GM12878 (cell line): ENCODE measurements around the gene VIPR2. TPM values are rescaled to one million over a fixed set of nuclear protein-coding genes. Genes with fewer than 3 reads are reported as not detected.

Experiments used
- ATAC-seq: fragments of 200-7000 bp; cut with Tn5 transposase; 3 replicates; pipeline ENCODE4 v1.9.1; 2020; ENCODE audit warnings: mild to moderate bottlenecking, moderate library complexity
- BruUV-seq: library from RNA; stranded (reverse); fragments of 400-500 nt; replicated peaks from 2 replicates; lab custom pipeline; 2021; lab: Mats Ljungman, UMichigan
- CTCF ChIA-PET: fragments of 300-600 bp; sonication (Branson Sonifier 250); formaldehyde crosslinking; extraction: SDS; loops from one replicate; lab custom pipeline; 2021; ENCODE audit warnings: inconsistent platforms; lab: Yijun Ruan, JAX
- POLR2A ChIA-PET: fragments of 350-600 bp; formaldehyde crosslinking; extraction: SDS; loops from one replicate; lab custom pipeline; 2021; ENCODE audit warnings: inconsistent platforms; lab: Charles Lee
- RAD21 ChIA-PET: fragments of 300-600 bp; sonication (Branson Sonifier 250); formaldehyde crosslinking; loops from one replicate; lab custom pipeline; 2023; ENCODE audit warnings: antibody characterized with exemption; ENCODE audit not compliant: unreplicated experiment; lab: Charles Lee
- SMC1A ChIA-PET: fragments of 300-600 bp; sonication (Branson Sonifier 250); formaldehyde crosslinking; loops from one replicate; lab custom pipeline; 2023; ENCODE audit not compliant: unreplicated experiment, uncharacterized antibody; lab: Charles Lee
- DNase-seq: peaks from one replicate; pipeline ENCODE4 v3.0.0-alpha.2; 2011; ENCODE audit warnings: low read depth, low spot score
- FAIRE-seq: peaks from 3 replicates; lab custom pipeline; 2011; peaks lifted over from hg19 to GRCh38; lab: Jason Lieb, UNC
- H2AFZ ChIP-seq: 2 replicates; pipeline ENCODE4 v1.6.0; 2011; ENCODE audit warnings: low read depth, low read length, control low read depth; ENCODE audit not compliant: control insufficient read depth
- H3K27ac ChIP-seq: 2 replicates; pipeline ENCODE4 v1.5.1; 2011; ENCODE audit warnings: control low read depth; ENCODE audit not compliant: control insufficient read depth, insufficient read depth
- H3K27me3 ChIP-seq, 2 experiments: replicated peaks in 1 of 2; 2 replicates each; pipeline versions ENCODE4 v1.6.0 to v1.6.1; 2011; ENCODE audit warnings: low read length in 1 of 2; ENCODE audit not compliant: control insufficient read depth in 2 of 2, insufficient read depth in 2 of 2
- H3K36me3 ChIP-seq, 2 experiments: 2 replicates each; pipeline ENCODE4 v1.5.1; 2011; ENCODE audit warnings: low read length in 1 of 2; ENCODE audit not compliant: control insufficient read depth in 2 of 2, insufficient read depth in 2 of 2
- H3K4me1 ChIP-seq: 2 replicates; pipeline ENCODE4 v1.6.1; 2011; ENCODE audit warnings: mild to moderate bottlenecking, low read length, moderate library complexity, mixed read lengths; ENCODE audit not compliant: control insufficient read depth, insufficient read depth
- H3K4me2 ChIP-seq: 2 replicates; pipeline ENCODE4 v1.6.0; 2011; ENCODE audit warnings: control low read depth; ENCODE audit not compliant: control insufficient read depth, insufficient read depth
- H3K4me3 ChIP-seq: fragments of 200-600 bp; sonication (generic); 2 replicates; pipeline ENCODE4 v1.5.1; 2016
- H3K79me2 ChIP-seq: 2 replicates; pipeline ENCODE4 v1.6.0; 2011; ENCODE audit warnings: low read length; ENCODE audit not compliant: control insufficient read depth, insufficient read depth
- H3K9ac ChIP-seq: 2 replicates; pipeline ENCODE4 v1.8.0; 2011; ENCODE audit warnings: low read length, control low read depth, mixed read lengths; ENCODE audit not compliant: control insufficient read depth, insufficient read depth
- H3K9me3 ChIP-seq: replicated peaks from 3 replicates; pipeline ENCODE4 v1.5.1; 2011; ENCODE audit warnings: mild to moderate bottlenecking, low read length; ENCODE audit not compliant: control insufficient read depth, insufficient read depth
- H4K20me1 ChIP-seq: 2 replicates; pipeline ENCODE4 v1.6.0; 2011; ENCODE audit not compliant: control insufficient read depth, insufficient read depth
- ATF3 ChIP-seq: IDR thresholded peaks from 2 replicates; pipeline ENCODE4 v1.6.1; 2011; ENCODE audit warnings: low read depth, mild to moderate bottlenecking, low read length, moderate library complexity, borderline replicate concordance; ENCODE audit errors: extremely low read depth
- BCL3 ChIP-seq: IDR thresholded peaks from 2 replicates; pipeline ENCODE4 v1.6.1; 2011; ENCODE audit warnings: borderline replicate concordance, low read depth, mild to moderate bottlenecking, moderate library complexity, low read length; ENCODE audit not compliant: insufficient read depth, poor library complexity, severe bottlenecking
- BHLHE40 ChIP-seq, 2 experiments: fragments of 450-650 bp in 1 of 2; IDR thresholded peaks; 2 replicates each; pipeline ENCODE4 v1.6.1; 2011 to 2017; ENCODE audit warnings: low read depth in 2 of 2, borderline replicate concordance in 1 of 2, improper control_type of control experiment in 1 of 2, low read length in 1 of 2, mild to moderate bottlenecking in 1 of 2
- CBX3 ChIP-seq: fragments of 200-600 bp; sonication (generic); IDR thresholded peaks from 2 replicates; pipeline ENCODE4 v1.6.1; 2016; ENCODE audit warnings: low read depth, borderline replicate concordance
- LARP7 ChIP-seq: fragments of 450-650 bp; IDR thresholded peaks from 2 replicates; pipeline ENCODE4 v1.6.1; 2017; ENCODE audit warnings: mild to moderate bottlenecking
- NBN ChIP-seq: fragments of 450-650 bp; IDR thresholded peaks from 2 replicates; pipeline ENCODE4 v1.6.1; 2016
- POLR2AphosphoS2 ChIP-seq: IDR thresholded peaks from 2 replicates; pipeline ENCODE4 v1.6.1; 2011; ENCODE audit warnings: low read depth, mild to moderate bottlenecking, low read length, improper control_type of control experiment, moderate library complexity
- RELB ChIP-seq: fragments of 450-650 bp; IDR thresholded peaks from 2 replicates; pipeline ENCODE4 v1.6.1; 2017; ENCODE audit warnings: low read depth, mild to moderate bottlenecking, moderate library complexity
- SIX5 ChIP-seq: IDR thresholded peaks from 2 replicates; pipeline ENCODE4 v1.6.1; 2011; ENCODE audit warnings: mild to moderate bottlenecking, low read depth, low read length, moderate library complexity; ENCODE audit not compliant: severe bottlenecking
- SMC3 ChIP-seq: IDR thresholded peaks from 2 replicates; pipeline ENCODE4 v1.6.1; 2011; ENCODE audit warnings: low read length, improper control_type of control experiment, borderline replicate concordance
- STAT3 ChIP-seq: IDR thresholded peaks from 2 replicates; pipeline ENCODE4 v1.6.1; 2011; ENCODE audit warnings: low read depth, low read length, improper control_type of control experiment
- ZNF207 ChIP-seq: fragments of 450-650 bp; IDR thresholded peaks from 2 replicates; pipeline ENCODE4 v1.6.1; 2014; ENCODE audit warnings: antibody characterized with exemption, mild to moderate bottlenecking, borderline replicate concordance
- ZNF217 ChIP-seq: fragments of 450-650 bp; IDR thresholded peaks from 2 replicates; pipeline ENCODE4 v1.6.1; 2017; ENCODE audit warnings: antibody characterized with exemption, mild to moderate bottlenecking
- ZNF274 ChIP-seq: IDR thresholded peaks from one replicate; pipeline ENCODE4 v1.8.0; 2011; ENCODE audit not compliant: insufficient read length, insufficient read depth
- ZSCAN29 ChIP-seq: fragments of 450-650 bp; IDR thresholded peaks from 2 replicates; pipeline ENCODE4 v1.6.1; 2017; ENCODE audit warnings: mild to moderate bottlenecking, moderate library complexity
- WGBS: methylation state at CpG from one replicate; pipeline ENCODE4 v1.1.6; 2016; ENCODE audit warnings: low lambda C conversion rate; ENCODE audit not compliant: insufficient replicate concordance, insufficient coverage; ENCODE audit errors: missing lambda C conversion rate; 5-methylcytosine and 5-hydroxymethylcytosine counted together
- in situ Hi-C: fragments of 300-500 bp; cut with MboI; formaldehyde crosslinking; loops from 9 replicates; pipeline ENCODE4 v1.14.3; 2018; ENCODE audit warnings: mixed read lengths
- intact Hi-C: fragments of 100-400 bp; cut with micrococcal nuclease; formaldehyde crosslinking; loops from one replicate; pipeline ENCODE4 v1.14.2; 2022; ENCODE audit not compliant: unreplicated experiment
- polyA plus RNA-seq, 11 experiments: library from polyadenylated mRNA; depleted of rRNA in 4 of 11; unstranded in 6 of 11; stranded (reverse) in 5 of 11; fragments of >200 nt; fragmentation: Nextera tagmentation in 4 of 11; fragmentation: Illumina TruSeq in 1 of 11; extraction: Ambion mirVana in 4 of 11; extraction: Trizol in 1 of 11; gene quantifications; 1 replicate in 1 of 11; 2 replicates in 10 of 11; pipeline versions ENCODE4 v1.2.1 to v1.2.3, GENCODE V29; 2011 to 2016; ENCODE audit warnings: inconsistent platforms in 2 of 11, missing spikeins in 2 of 11, low read depth in 1 of 11
- total RNA-seq, 4 experiments: library from RNA; depleted of rRNA in 3 of 4; stranded (reverse); fragments of >200 nt in 3 of 4; fragmentation: Illumina TruSeq in 1 of 4; extraction: Trizol in 1 of 4; gene quantifications; 2 replicates each; pipeline versions ENCODE4 v1.2.1 to v1.2.3, GENCODE V29; 2013 to 2021

VIPR2 gene
- total and polyA plus RNA-seq, 10 of the 15 experiments (the other 5 are each of a cell fraction or from before 2014, with no cell fraction given): not detected

GRCh38 chr7:159022238-159022993 is 122.3 kb downstream of the VIPR2 start:
- ChIA-PET SMC1A (no interaction called here), POLR2A (no interaction called here), CTCF (no interaction called here), RAD21 (no interaction called here)
- no peaks in the 10 kb centered on the region for H3K27me3 ChIP-seq
- H3K4me2 ChIP-seq: no peak overlapping the region
- in situ Hi-C loops: no loop called here
- H2AFZ ChIP-seq: no peak overlapping the region
- no peak for ATAC-seq
- 58% methylated on average over 20 of the region's 20 CpGs for WGBS
- intact Hi-C loops: no loop called here
- BruUV-seq: no TSS peak
- DNase-seq: no peak
- FAIRE-seq: no peak
- H3K27ac ChIP-seq: no peak overlapping the region
- no peaks in the 10 kb centered on the region for H3K79me2 ChIP-seq
- H3K36me3 ChIP-seq: no peaks in the 10 kb centered on the region
- no peaks in the 10 kb centered on the region; the same call in 2 of the 3 replicates for H3K9me3 ChIP-seq
- H3K4me3 ChIP-seq: no peak overlapping the region
- TF ChIP-seq POLR2AphosphoS2 (no peak), ZSCAN29 (no peak), SMC3 (no peak), ZNF207 (no peak), NBN (no peak)
- H3K9ac ChIP-seq: no peak overlapping the region
- H4K20me1 ChIP-seq: no peaks in the 10 kb centered on the region
- H3K4me1 ChIP-seq: no peaks in the 10 kb centered on the region

- H4K20me1 ChIP-seq: no peaks in the 10 kb centered on the region
- H3K27ac ChIP-seq: no peak overlapping the region
- 2% methylated on average over 6 of the region's 6 CpGs for WGBS
- H3K79me2 ChIP-seq: no peaks in the 10 kb centered on the region
- no peak overlapping the region for H3K4me2 ChIP-seq
- DNase-seq (no peak), ATAC-seq (no peak), FAIRE-seq (no peak)
- no peaks in the 10 kb centered on the region for H3K36me3 ChIP-seq
- ChIA-PET RAD21 (no interaction called here), SMC1A (no interaction called here), CTCF (interaction anchor here (0.7 kb wide), 1 partner anchor 26 kb away, joined by 4 read pairs; no protein-coding TSS in a partner anchor), POLR2A (no interaction called here)
- no peak overlapping the region for H3K4me3 ChIP-seq
- H3K4me1 ChIP-seq: no peaks in the 10 kb centered on the region
- H3K9ac ChIP-seq: no peak overlapping the region
- H3K9me3 ChIP-seq: no peaks in the 10 kb centered on the region; the same call in 2 of the 3 replicates
- no TSS peak for BruUV-seq
- H2AFZ ChIP-seq: no peak overlapping the region
- no peaks in the 10 kb centered on the region for H3K27me3 ChIP-seq
- intact Hi-C loops (no loop called here), in situ Hi-C loops (no loop called here)
- no peak for TF ChIP-seq ATF3
- TF ChIP-seq ZNF217: no peak
- no peak for TF ChIP-seq RELB
- no peak for TF ChIP-seq BHLHE40 (IDR thresholded peaks at IDR 0.05; ENCODE audit: borderline replicate concordance in 1 of 2, low read depth in 2 of 2, low read length in 1 of 2)
- no peak for TF ChIP-seq CBX3
- no peak for TF ChIP-seq BCL3
- no peak for TF ChIP-seq SIX5
- TF ChIP-seq LARP7: no peak
- no peak for TF ChIP-seq STAT3
- TF ChIP-seq ZNF274: no peak
Observed at GRCh38 chr7:159020987-159021386, 123.7 kb downstream of the VIPR2 start.
